Renal cortical epithelial cell (primary cell): ENCODE results near the gene JAG1. TPM values are rescaled to one million over a fixed set of nuclear protein-coding genes. Genes with fewer than 3 reads are reported as not detected.
"Not testable (repeated sequence)": the region's sequence is repeated elsewhere in the genome, so short reads cannot be mapped to it uniquely, and the experiment has no call there.

Experiments used
- DNase-seq: peaks from one replicate; pipeline ENCODE4 v3.0.0-alpha.2; 2011; ENCODE audit warnings: low read depth
- total RNA-seq: library from RNA; depleted of rRNA; stranded (reverse); fragments of >200 nt; gene quantifications from 2 replicates; pipeline ENCODE4 v1.2.3, GENCODE V29; 2014

Gene JAG1
- total RNA-seq, 1 donor from 2014 or later = 51.0 TPM

DNA sequence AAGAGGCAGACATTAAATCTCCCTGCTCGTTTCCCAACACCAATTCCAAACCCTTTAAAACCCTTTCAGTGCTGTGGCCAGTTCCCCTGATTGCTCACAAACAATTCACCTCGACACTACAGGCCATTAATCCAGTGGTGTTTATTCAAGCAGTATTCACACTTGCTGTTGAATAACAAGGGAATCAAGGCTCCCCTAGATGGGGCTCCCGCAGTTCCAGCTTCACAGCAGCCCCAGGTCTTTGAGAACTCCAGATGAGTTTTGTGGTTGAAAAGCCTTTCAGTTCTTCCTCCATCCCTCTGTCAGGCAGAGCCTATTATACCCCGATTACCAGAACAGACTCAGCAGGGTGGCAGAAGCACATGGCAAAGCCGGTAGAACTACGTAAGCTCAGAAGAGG, 36.2 kb downstream of the JAG1 start:
- peak; percentile 71 for DNase-seq

DNA sequence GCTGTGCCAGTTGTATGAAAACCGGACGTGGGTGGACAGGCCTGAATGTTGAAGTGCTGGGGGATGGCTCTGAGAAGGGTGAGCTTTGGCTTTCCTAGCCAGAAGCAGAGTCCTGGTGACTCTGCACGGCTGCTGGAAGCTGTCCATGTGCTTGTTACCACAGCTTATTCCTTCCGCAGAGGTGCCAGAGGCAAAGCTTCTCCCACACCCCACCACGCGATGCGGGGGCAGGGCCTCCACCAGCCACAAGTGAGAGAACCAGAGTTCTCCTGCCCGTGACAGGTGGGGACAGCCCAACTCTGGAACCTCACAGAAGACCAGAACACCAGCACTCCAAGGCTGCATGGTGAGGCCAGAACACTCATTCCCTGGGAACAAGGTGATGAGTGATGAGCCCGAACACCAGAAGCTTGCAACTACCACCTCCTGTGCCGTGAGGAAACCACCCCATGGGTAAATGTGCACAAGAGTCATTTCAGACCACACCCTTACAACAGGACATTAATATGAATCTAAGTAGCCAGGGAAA, 36.7 kb downstream of the JAG1 start:
- no peak for DNase-seq

DNA sequence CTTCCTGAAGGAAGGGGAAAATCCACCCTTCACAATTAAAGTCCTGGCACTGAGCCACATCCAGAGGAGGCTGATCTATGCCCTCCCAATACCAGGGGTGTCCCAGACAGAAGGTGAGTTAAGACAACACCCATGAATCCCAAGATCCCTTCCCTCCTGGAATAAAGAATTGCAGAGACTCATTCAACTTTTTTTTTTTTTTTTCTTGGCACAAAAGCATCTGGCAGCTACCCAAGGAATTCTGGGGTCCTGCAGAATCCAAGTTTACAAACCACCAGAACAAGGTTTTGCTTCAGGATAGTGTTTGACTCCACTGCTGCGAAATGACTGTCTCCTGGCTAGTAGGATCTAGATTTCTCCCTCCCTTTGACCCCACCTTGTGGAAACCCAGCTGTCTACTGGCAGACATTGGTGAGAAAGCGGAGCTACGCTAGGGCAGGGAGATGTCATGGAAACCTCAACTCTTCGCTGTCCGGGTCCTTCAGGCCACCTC, 37.4 kb downstream of the JAG1 start:
- peak; percentile 66 for DNase-seq

DNA sequence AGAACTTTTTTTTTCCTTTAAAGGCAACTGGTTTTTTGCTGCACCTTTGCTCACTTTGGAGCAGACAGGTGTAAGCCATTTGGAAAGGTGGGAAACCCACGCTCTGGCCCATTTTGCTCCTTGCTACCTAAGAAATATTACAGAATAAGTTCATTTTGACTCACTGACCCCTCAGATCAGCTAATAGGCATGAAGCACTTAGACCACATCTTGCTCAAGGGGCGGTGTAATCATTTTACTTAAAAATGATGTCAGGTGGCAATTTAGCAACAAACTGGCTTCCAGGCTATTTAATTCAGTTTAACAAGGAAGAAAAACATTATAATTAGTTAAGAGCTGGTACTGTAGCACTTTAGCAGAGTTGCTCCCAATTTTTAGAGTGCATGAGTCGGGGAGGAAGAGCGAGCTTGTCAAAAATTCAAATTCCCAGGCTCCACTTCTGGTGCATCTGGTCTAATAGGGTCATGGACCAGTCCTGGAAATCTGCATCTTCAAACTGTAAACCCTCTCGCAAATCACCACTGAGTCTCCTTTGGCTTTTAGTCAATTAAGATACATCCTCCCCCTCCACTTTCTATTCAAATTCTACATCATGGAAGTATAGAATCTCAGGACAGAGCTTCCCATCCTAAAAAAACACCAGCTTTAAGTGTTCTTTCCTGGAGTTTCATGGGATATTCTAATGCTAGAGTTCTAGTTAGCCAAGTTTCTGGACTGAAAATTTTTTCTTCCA, 38.2 kb downstream of the JAG1 start:
- DNase-seq = no peak

DNA sequence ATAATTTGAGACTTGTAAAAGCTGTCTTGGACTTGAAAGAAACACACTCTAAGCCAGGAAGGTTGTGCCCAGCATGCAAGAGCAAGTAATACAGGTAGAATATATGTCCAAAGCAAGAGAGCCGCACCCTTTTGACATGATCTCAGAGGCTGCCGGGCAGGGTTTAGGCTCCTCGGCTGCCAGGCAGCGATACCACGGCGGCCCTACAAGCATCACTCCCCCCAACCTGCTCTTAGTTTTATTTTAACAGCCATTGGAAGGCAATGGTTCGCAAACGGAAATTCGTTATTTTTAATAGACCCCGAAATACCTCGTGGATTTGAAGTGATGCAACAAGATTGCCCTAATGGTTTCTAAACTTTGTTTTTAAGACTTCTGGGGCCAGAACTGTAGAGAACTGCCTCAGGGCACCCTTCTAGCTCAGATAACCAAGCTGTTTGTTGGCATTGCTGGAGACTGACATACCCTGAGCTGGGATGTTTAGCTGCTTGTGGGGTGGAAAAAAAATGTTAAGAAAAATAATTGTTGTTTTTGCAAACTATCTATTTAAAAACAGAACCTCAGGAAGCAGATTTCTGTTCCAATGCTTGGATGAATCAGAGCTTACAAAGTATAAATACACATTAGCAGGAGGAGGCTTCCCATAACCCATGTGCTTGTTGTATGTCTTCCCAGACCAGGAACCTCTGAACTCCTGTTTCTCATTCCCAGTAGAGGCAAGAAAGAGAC, 39.0 kb downstream of the JAG1 start:
- peak; percentile 18 for DNase-seq

DNA sequence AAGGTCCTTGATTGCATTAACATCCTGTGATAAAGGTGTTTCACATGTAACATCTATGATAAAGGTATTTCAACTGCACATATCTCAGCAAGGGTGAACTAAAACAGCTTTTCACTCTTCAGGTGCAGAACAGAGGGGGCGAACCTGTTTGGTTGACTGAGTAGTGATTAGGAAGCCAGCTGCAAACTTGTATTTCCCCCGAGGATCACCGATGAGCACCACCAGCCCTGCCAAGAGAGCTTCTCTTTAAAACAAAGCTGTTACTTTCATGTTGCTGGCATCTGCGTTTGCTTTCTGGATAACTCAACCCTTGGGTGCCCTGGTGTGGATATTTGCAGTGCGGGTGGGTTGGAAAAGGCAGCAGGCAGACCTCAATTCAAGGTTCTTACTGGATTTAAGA, 39.6 kb downstream of the JAG1 start:
- no peak for DNase-seq

DNA sequence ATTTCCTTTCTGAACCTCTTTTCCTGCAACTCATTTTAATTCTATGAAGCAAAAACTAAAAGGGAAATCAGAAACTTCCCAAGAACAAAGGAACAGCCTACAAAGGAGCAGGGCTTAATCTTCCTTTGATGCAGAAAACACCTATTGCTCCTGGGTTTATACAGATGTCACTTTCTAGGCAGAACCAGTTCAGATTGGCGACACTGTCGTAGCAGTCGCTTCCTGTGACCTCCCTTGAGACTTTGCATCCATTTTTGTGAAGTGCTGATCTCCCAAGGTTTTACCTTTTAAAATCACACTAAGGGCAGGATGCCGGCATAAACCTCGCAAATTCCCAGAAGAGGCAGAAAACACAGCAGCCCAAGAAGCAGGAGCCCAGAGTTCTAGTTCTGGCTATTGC, 40.1 kb downstream of the JAG1 start:
- no peak for DNase-seq

DNA sequence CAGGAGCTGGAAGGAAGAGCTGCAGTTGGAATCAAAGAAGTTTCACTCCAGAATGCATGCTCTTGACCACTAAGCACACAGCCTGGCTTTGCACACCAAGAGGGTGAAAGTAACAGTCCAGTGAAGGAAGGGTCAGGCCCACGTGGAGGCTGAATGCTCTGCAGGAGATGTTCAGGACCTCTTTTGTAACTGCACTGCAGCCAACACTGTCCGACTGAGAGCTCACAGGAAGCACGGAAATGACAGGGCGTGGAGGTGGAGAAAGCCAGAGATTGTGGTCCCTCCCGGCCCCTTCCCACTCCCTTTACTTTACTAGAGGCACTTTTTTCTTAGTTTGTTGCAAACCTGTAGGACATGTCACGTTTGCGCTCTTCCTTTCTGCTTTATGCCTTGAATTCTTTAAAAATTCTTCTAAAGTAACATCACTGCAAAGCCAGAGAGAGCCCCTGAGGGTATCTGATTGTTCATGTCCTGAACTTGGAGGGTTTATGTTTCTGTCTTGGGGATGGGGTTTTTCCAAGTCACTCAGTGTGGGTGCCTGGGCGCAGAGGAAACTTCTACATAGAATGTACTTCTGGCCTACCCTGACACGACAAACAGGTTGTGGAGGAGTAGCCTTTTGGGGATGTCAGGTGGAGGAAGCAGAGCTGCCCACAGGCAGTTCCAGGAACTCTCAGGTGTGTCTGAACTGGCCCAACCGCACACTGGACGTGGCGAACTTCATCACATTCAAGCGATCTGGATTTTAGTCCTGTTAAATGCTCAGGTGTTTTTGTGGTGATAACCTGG, 40.9 kb downstream of the JAG1 start:
- DNase-seq = no peak

DNA sequence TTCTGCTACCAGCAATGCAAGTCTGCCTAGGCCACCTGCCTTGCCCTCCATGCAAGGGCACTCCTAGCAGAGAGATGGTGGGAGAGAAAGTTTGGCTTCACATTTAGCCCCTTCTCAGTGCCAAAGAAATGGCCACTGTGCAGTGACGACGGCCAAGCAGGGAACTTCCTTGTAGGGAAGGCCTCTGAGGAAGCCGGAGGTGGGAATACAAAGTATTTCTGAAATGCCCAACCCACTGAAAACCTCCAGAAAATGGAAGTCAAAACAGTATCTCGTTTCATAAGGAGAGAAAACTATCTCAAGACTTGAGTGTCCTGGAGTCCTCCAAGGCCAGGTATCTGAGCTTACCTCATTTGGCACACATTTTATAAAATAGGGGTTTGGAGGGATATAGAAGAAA, 42.7 kb downstream of the JAG1 start:
- no peak for DNase-seq

DNA sequence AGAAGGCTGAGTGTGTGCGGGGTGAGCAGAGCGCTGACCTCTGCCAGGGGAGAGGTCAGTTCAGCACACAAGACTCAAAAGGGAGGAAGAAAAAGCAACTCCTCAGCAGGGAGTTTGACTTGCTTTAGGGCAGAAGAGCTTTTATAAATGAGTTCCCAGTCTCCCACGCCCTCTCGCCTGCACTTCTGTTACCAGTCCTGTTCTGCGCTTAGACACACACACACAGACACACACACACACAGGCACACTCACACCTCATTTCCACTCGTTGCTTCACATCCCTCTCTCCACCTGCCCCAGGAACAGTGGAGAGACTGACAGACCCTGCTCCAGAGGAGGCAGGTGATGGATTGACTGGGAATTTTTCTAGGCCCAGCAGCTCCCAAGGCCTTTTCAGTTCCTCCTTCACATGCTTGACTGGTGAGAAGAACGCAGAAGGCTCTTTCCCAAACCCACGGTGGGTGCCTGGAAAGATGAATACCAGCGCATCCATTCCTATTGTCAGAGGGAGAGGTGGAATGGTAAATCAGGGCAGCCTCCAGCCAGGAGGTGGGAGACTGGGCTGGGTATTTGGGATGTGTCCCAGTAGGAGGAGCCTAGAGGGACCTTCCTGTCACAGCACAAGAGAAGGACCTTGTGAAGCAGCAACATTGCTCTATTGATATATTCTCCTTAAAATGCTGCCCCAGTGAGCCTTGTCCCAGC, 43.7 kb downstream of the JAG1 start:
- no peak for DNase-seq

DNA sequence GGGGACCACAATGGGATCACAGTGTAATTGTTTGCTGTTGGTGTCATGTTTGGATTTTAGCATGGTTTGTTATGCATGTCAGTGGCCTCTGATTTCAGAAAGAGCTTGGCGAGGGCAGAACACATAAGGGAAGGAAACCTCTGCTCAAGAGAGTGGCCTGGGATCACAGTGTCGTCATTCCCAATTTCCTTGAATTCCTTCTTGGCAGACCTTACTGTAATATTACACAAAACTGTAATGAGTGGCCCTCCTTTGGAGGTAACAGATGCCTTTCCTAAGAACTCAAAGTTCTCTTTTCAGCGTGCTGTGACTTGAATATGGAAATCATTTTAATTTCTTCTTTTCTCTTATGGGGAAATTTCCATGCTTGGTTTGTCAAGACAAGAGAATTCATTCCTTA, 46.9 kb downstream of the JAG1 start:
- no peak for DNase-seq

DNA sequence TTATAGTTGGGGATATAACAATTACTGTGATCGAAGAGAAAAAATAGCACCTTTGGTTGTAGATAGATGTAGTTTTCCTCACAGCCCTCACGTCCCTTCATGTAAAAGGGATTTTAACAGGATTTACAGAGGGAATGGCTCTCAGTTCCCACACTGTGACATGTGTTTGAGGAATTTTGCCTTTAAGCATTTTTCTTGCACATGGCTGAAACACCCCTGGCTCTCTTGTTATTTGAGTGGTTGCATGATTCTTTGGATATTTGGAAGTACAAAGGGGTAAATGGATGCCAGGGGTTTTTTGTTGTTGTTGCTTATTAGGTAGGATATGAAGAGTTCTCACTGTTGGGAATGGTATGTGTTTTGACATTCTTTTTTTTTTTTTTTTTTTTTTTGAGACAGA, 48.2 kb downstream of the JAG1 start:
- peak; percentile 53 for DNase-seq

DNA sequence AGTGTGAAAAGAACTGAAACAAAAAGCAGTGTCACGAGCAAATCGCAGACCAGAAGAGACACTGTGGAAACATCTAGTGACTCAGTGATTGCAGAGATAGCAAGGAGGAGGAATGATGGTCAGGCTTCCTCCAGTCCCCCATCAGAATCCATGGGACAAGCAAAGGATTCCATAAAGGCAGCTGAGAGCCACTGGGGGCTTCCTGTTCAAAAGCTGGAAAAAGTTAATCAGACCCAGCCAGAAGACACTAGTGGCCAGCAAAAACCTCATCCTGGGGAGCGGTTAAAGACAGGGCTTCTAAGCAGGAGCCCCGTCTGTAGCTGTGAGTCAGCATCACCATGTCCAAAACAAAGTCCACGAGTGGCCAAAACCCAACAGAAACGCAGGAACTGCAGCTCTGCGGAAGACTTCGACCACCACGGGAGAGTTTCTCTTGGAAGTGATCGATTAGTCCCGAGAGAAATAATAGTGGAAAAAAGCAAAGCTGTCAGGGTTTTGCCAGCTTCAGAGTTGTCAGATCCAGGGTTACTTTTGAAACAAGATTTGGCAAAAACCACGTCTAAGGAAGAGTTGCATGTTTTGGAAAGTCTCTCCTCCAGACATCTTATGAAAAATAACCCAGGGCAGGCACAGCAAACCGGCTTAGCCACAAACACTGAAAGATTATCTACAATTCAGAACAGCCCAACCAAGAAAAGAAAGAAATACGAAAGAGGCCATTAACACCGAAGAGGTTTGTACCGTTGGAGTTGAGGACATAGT, 51.0 kb downstream of the JAG1 start:
- DNase-seq = no peak

DNA sequence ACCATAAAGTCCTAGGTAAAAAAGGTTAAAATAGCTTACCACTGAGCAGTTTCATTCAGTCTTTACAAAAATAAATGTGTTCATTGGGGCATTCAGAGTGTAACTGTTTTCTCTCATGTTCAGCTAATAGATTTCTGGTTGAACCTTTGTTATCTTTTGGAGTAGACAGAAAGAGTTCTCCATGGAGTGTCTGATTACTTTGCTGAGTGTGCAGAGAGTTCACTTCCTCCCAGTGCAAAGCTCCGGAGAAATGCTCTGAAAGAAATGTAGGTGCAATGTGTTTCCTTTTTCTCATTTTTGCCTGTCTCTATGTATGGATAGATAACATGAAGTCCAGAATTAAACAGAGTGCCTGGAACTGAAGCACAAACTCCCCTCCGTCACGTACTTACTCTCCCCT, 52.6 kb downstream of the JAG1 start:
- DNase-seq = no peak

DNA sequence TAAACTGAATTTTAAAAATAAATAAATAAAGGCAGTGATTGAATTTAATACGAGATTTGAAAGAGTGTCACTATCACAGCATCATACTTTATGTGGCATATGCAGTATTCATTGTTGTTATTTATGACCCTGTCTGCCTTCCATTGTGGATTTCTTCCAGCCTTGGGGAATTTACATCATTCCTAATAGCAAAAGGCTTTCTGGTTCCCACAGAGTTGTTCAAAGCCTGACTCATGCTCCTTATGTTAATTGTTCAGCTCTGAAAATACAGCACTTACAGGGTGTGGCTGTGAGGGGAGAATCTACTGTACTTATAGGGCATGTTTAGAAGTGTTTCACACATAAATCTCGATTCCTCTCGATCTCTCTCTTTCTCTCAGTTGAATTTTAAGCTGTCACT, 54.4 kb downstream of the JAG1 start:
- DNase-seq = peak; percentile 96

DNA sequence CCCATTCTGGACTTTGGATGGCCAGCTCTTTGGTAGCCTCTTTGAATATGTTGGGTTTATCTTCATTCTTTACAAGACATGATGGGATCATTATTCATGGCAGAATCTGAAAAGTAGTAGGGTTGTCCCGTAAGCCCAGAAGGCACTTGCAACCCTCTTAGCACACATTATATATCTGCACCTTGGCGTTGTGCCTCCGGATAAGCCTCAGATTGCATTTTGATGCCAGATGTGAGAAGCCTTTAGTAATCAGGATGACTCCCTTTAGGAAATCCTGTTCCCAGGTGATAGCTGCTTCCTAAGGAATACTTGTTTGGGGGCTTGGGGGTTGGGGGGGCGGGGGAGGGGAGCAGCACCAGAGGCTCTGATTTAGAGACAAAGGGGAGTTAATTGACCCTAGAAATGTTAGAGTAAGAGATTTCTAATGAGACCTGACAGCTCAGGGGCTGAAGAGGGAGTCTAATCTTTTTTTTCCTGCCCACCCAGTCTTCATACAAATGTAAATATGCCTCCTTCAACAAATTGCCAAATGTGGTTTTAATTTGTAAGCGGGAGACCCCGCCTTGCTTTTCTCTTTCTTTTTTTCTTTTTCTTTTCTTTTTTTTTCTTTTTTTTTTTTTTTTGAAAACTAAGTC, 55.1 kb downstream of the JAG1 start:
- no peak for DNase-seq

DNA sequence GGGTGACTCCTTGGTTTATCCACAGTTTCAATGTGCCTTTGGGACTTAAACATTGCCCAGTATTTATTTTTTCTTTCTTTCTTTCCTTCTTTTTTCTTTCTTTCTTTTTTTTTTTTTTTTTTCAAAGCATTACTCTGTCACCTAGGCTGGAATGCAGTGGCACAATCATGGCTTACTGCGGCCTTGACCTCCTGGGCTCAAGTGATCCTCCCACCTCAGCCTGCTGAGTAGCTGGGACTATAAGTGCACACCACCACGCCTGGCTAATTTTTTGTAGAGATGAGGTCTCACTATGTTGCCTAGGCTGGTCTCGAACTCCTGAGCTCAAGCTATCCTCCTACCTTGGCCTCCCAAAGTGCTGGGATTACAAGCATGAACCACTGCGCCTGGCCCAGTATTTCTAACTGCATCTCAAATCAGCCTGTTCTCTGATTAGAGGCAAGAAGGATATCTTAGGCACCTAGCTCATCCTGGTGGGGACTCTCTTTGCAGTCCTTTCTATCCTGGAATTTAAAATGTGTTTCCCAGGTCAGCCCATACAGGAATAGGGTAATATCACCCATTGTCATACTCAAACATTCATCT, 56.2 kb downstream of the JAG1 start:
- not testable (repeated sequence) for DNase-seq

DNA sequence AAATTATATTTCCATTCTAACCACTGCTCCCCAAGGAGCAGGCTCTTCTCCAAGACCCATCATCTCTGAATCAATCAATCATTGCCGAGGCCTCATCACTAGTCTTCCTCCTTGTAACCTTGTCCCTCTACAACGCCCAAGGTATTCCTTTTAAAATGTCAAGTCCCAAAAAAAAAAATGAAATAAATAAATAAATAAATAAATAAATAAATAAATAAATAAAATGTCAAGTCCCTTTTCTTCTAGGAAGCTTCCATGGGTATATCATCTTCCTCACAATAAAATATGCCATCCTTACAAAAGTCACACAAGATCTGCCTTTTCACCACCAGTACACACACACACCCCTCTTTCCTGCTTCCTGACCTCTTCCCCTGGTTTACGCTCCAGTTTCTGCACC, 57.6 kb downstream of the JAG1 start:
- no peak for DNase-seq

DNA sequence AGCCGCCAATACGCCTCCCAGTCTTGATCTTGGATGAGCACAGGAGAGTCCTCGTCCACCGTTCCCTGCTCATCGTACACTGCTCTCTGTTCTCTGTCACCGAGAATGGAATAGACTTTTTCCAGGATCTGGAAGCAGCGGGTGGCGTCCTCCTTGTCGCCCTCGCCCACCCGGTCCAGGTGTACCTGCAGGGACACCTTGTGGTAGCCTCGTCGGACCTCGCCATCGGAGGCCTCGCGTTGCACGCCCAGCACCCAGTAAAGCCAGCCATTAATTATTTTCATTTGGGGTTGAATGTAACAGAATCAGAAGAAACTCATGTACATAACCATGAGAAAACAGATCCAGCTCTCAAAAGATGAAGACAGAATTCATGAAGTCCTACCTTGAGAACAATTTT, 59.9 kb downstream of the JAG1 start:
- no peak for DNase-seq

DNA sequence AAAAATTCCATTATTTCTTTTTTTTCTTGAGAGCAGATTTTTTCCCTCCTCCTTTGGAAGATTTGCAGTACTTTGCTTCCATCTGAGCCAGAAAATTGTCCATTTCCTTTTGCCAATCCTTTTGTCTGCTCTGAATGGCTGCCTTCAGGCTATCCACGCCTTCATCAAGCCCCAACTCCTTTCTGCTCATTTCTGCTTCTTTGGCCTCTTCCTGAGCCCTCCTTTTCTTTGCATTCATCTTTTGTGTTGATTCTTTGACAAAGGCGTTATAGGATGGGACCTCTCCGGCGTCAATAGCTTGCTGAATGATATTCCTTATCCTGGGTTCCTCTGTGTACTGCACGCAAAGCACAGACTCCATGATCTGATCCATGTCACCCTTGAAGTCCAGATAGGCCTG, 60.4 kb downstream of the JAG1 start:
- not testable (repeated sequence) for DNase-seq
